ENCODE measurements around the gene BMAL1. TPM values are rescaled to one million over a fixed set of nuclear protein-coding genes. Genes with fewer than 3 reads are reported as not detected.
A peak's percentile ranks its signal among the peaks of the same experiment; 100 is the strongest.

BMAL1 gene
- total RNA-seq, 2 donors from 2014 or later = 3.7 to 7.2 TPM

GRCh38 chr11:13343931-13344717 lies 66.5 kb downstream of the BMAL1 start:
- H3K27ac Mint-ChIP-seq = no peak overlapping the region
- Histone ChIP-seq H3K27me3 (ENCODE audit: control insufficient read depth, insufficient read depth, low read length, poor library complexity, severe bottlenecking) (no peaks in the 10 kb centered on the region), H3K9ac (ENCODE audit: extremely low read depth, low read length, poor library complexity, severe bottlenecking) (no peak overlapping the region), H3K4me1 (ENCODE audit: control insufficient read depth, insufficient read depth, low read length) (no peaks in the 10 kb centered on the region), H3K36me3 (ENCODE audit: control insufficient read depth, insufficient read depth, low read length) (no peaks in the 10 kb centered on the region), H3K27ac (ENCODE audit: low read depth, low read length) (no peak overlapping the region), H3K9me3 (ENCODE audit: control insufficient read depth, low read length) (peaks cover 13% of the 10 kb centered on the region), H3K4me3 (ENCODE audit: low read length) (no peak overlapping the region)
- DNase-seq = peak; percentile 91
- peaks cover 2% of the 10 kb centered on the region for H3K27me3 Mint-ChIP-seq (ENCODE audit: insufficient read depth)
- no peaks in the 10 kb centered on the region for H3K36me3 Mint-ChIP-seq (ENCODE audit: low read depth)
- H3K4me3 Mint-ChIP-seq = no peak overlapping the region
- TF ChIP-seq, protein P1, sequence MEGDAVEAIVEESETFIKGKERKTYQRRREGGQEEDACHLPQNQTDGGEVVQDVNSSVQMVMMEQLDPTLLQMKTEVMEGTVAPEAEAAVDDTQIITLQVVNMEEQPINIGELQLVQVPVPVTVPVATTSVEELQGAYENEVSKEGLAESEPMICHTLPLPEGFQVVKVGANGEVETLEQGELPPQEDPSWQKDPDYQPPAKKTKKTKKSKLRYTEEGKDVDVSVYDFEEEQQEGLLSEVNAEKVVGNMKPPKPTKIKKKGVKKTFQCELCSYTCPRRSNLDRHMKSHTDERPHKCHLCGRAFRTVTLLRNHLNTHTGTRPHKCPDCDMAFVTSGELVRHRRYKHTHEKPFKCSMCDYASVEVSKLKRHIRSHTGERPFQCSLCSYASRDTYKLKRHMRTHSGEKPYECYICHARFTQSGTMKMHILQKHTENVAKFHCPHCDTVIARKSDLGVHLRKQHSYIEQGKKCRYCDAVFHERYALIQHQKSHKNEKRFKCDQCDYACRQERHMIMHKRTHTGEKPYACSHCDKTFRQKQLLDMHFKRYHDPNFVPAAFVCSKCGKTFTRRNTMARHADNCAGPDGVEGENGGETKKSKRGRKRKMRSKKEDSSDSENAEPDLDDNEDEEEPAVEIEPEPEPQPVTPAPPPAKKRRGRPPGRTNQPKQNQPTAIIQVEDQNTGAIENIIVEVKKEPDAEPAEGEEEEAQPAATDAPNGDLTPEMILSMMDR (conservative IDR thresholded peaks at IDR 0.05) = peak; percentile 85
- WGBS, 2 experiments (ENCODE audit: insufficient coverage in 1 of 2, insufficient read length in 1 of 2) = 65% methylated on average over 9 to 10 of the region's 10 CpGs
- peaks cover 14% of the 10 kb centered on the region for H3K9me3 Mint-ChIP-seq
- peaks cover 8% of the 10 kb centered on the region for H3K4me1 Mint-ChIP-seq

GRCh38 chr11:13344818-13345217 lies 67.2 kb downstream of the BMAL1 start:
- Histone ChIP-seq H3K27ac (ENCODE audit: low read depth, low read length) (no peak overlapping the region), H3K4me3 (ENCODE audit: low read length) (no peak overlapping the region), H3K36me3 (ENCODE audit: control insufficient read depth, insufficient read depth, low read length) (no peaks in the 10 kb centered on the region), H3K9me3 (ENCODE audit: control insufficient read depth, low read length) (peaks cover 13% of the 10 kb centered on the region), H3K27me3 (ENCODE audit: control insufficient read depth, insufficient read depth, low read length, poor library complexity, severe bottlenecking) (no peaks in the 10 kb centered on the region), H3K9ac (ENCODE audit: extremely low read depth, low read length, poor library complexity, severe bottlenecking) (no peak overlapping the region), H3K4me1 (ENCODE audit: control insufficient read depth, insufficient read depth, low read length) (no peaks in the 10 kb centered on the region)
- peak; percentile 80 for DNase-seq
- peaks cover 14% of the 10 kb centered on the region for H3K9me3 Mint-ChIP-seq
- H3K27me3 Mint-ChIP-seq (ENCODE audit: insufficient read depth) = peaks cover 2% of the 10 kb centered on the region
- H3K4me3 Mint-ChIP-seq = no peak overlapping the region
- WGBS, 2 experiments (ENCODE audit: insufficient coverage in 1 of 2, insufficient read length in 1 of 2) = 74 to 83% methylated on average over 1 of the region's 1 CpG
- H3K36me3 Mint-ChIP-seq (ENCODE audit: low read depth) = no peaks in the 10 kb centered on the region
- no peak overlapping the region for H3K27ac Mint-ChIP-seq
- H3K4me1 Mint-ChIP-seq = peaks cover 8% of the 10 kb centered on the region
- TF ChIP-seq, protein P1 (conservative IDR thresholded peaks at IDR 0.05) = no peak

DNA sequence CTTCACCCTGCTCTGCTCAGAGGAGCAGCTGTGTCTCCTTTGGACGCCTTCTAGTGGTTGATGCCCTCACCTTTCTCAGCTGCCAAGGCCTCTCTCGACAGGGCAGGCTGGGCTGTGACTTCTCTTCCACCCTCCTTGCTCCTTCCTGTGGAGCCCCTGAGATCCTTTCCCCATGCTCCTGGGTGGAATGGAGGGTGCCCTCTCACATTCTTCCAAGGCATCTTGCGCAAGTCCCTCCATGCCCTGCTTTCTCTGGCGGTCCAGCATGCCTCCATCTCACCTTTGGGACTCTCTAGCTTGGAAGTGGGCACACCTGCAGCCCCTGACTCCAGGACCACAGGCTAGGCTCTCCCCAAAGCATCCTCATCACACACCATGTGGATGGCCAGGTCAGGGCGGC lies 68.9 kb downstream of the BMAL1 start:
- Histone ChIP-seq H3K9me3 (ENCODE audit: control insufficient read depth, low read length) (peaks cover 13% of the 10 kb centered on the region), H3K27ac (ENCODE audit: low read depth, low read length) (no peak overlapping the region), H3K9ac (ENCODE audit: extremely low read depth, low read length, poor library complexity, severe bottlenecking) (no peak overlapping the region), H3K27me3 (ENCODE audit: control insufficient read depth, insufficient read depth, low read length, poor library complexity, severe bottlenecking) (no peaks in the 10 kb centered on the region), H3K36me3 (ENCODE audit: control insufficient read depth, insufficient read depth, low read length) (no peaks in the 10 kb centered on the region), H3K4me1 (ENCODE audit: control insufficient read depth, insufficient read depth, low read length) (no peaks in the 10 kb centered on the region), H3K4me3 (ENCODE audit: low read length) (no peak overlapping the region)
- Mint-ChIP-seq H3K4me3 (no peak overlapping the region), H3K36me3 (ENCODE audit: low read depth) (no peaks in the 10 kb centered on the region), H3K27ac (no peak overlapping the region), H3K9me3 (peaks cover 14% of the 10 kb centered on the region), H3K27me3 (ENCODE audit: insufficient read depth) (peaks cover 2% of the 10 kb centered on the region), H3K4me1 (peaks cover 8% of the 10 kb centered on the region)
- WGBS, 2 experiments (ENCODE audit: insufficient coverage in 1 of 2, insufficient read length in 1 of 2) = 92 to 94% methylated on average over 2 to 5 of the region's 5 CpGs
- TF ChIP-seq, protein P1 (conservative IDR thresholded peaks at IDR 0.05) = no peak
- DNase-seq = no peak

Measured in endodermal cell (in vitro differentiated cells).